Activated naive CD8-positive, alpha-beta T cell treated with anti-CD3 and anti-CD28 coated beads, Interleukin-2, amount 50 U/mL, for 24 hours (primary cell): ENCODE results near the gene EMP1.

Experiments
- ATAC-seq: fragments of 150-1000 bp; cut with Tn5 transposase; one replicate; pipeline ENCODE4 v1.10.0; 2021
- DNase-seq: peaks from one replicate; pipeline ENCODE4 v3.0.0; 2021
- H3K27ac Mint-ChIP-seq: one replicate; pipeline ENCODE4 v1.8.0; 2021; ENCODE audit warnings: mild to moderate bottlenecking, mixed read lengths
- H3K27me3 Mint-ChIP-seq: one replicate; pipeline ENCODE4 v1.8.0; 2021; ENCODE audit warnings: mixed read lengths
- H3K36me3 Mint-ChIP-seq: one replicate; pipeline ENCODE4 v1.8.0; 2021; ENCODE audit warnings: low read depth, mixed read lengths
- H3K4me1 Mint-ChIP-seq: one replicate; pipeline ENCODE4 v1.8.0; 2021; ENCODE audit warnings: mixed read lengths
- H3K4me3 Mint-ChIP-seq: one replicate; pipeline ENCODE4 v1.8.0; 2021; ENCODE audit warnings: mild to moderate bottlenecking, moderate library complexity, mixed read lengths
- H3K9me3 Mint-ChIP-seq: one replicate; pipeline ENCODE4 v1.8.0; 2021; ENCODE audit warnings: mixed read lengths

EMP1 gene

GRCh38 chr12:13198876-13199275 is 2.4 kb downstream of the EMP1 start:
- H3K27ac Mint-ChIP-seq, result no peak overlapping the region
- H3K36me3 Mint-ChIP-seq, result no peaks in the 10 kb centered on the region
- no peak overlapping the region for H3K4me3 Mint-ChIP-seq
- no peak for ATAC-seq
- no peaks in the 10 kb centered on the region for H3K9me3 Mint-ChIP-seq
- peaks cover 37% of the 10 kb centered on the region for H3K4me1 Mint-ChIP-seq
- peaks cover 14% of the 10 kb centered on the region for H3K27me3 Mint-ChIP-seq
- no peak for DNase-seq

GRCh38 chr12:13199592-13199991 is 3.1 kb downstream of the EMP1 start:
- no peak for ATAC-seq
- H3K9me3 Mint-ChIP-seq, result no peaks in the 10 kb centered on the region
- no peak overlapping the region for H3K27ac Mint-ChIP-seq
- no peaks in the 10 kb centered on the region for H3K36me3 Mint-ChIP-seq
- H3K4me1 Mint-ChIP-seq, result peaks cover 37% of the 10 kb centered on the region
- no peak for DNase-seq
- no peak overlapping the region for H3K4me3 Mint-ChIP-seq
- H3K27me3 Mint-ChIP-seq, result peaks cover 14% of the 10 kb centered on the region

- H3K36me3 Mint-ChIP-seq, result no peaks in the 10 kb centered on the region
- no peak overlapping the region for H3K27ac Mint-ChIP-seq
- DNase-seq (no peak), ATAC-seq (no peak)
- H3K4me1 Mint-ChIP-seq, result peaks cover 39% of the 10 kb centered on the region
- peaks cover 14% of the 10 kb centered on the region for H3K27me3 Mint-ChIP-seq
- H3K9me3 Mint-ChIP-seq, result no peaks in the 10 kb centered on the region
- no peak overlapping the region for H3K4me3 Mint-ChIP-seq
These were observed 4.3 kb downstream of the EMP1 start for GRCh38 chr12:13200841-13201240.

GRCh38 chr12:13203034-13203922 is 6.8 kb downstream of the EMP1 start:
- Mint-ChIP-seq H3K27ac (no peak overlapping the region), H3K4me1 (peaks cover 39% of the 10 kb centered on the region), H3K9me3 (no peaks in the 10 kb centered on the region), H3K36me3 (no peaks in the 10 kb centered on the region), H3K27me3 (peaks cover 6% of the 10 kb centered on the region), H3K4me3 (no peak overlapping the region)
- DNase-seq (peak; percentile 24), ATAC-seq (no peak)

GRCh38 chr12:13204428-13204827 is 7.9 kb downstream of the EMP1 start:
- H3K4me1 Mint-ChIP-seq, result peaks cover 48% of the 10 kb centered on the region

GRCh38 chr12:13205809-13206559 is 9.5 kb downstream of the EMP1 start:
- DNase-seq (peak; percentile 57), ATAC-seq (peak; percentile 83)
- Mint-ChIP-seq H3K27me3 (peaks cover 6% of the 10 kb centered on the region), H3K36me3 (no peaks in the 10 kb centered on the region), H3K4me1 (peaks cover 62% of the 10 kb centered on the region), H3K27ac (peak overlapping the region; percentile 86), H3K9me3 (no peaks in the 10 kb centered on the region), H3K4me3 (peak overlapping the region; percentile 42)

More at GRCh38 chr12:13204428-13204827, 7.9 kb downstream of the EMP1 start:
- ATAC-seq, result no peak
- H3K36me3 Mint-ChIP-seq, result no peaks in the 10 kb centered on the region
- no peak for DNase-seq
- no peak overlapping the region for H3K27ac Mint-ChIP-seq
- no peak overlapping the region for H3K4me3 Mint-ChIP-seq
- H3K27me3 Mint-ChIP-seq, result peaks cover 6% of the 10 kb centered on the region
- H3K9me3 Mint-ChIP-seq, result no peaks in the 10 kb centered on the region

- no peaks in the 10 kb centered on the region for H3K36me3 Mint-ChIP-seq
- ATAC-seq (no peak), DNase-seq (no peak)
- peak overlapping the region; percentile 86 for H3K27ac Mint-ChIP-seq
- peaks cover 68% of the 10 kb centered on the region for H3K4me1 Mint-ChIP-seq
- peaks cover 3% of the 10 kb centered on the region for H3K27me3 Mint-ChIP-seq
- H3K9me3 Mint-ChIP-seq, result no peaks in the 10 kb centered on the region
- H3K4me3 Mint-ChIP-seq, result peak overlapping the region; percentile 42
These were observed 10.0 kb downstream of the EMP1 start for GRCh38 chr12:13206560-13206897.

GRCh38 chr12:13208533-13209435 is 12.3 kb downstream of the EMP1 start:
- Mint-ChIP-seq H3K27ac (no peak overlapping the region), H3K9me3 (no peaks in the 10 kb centered on the region), H3K36me3 (no peaks in the 10 kb centered on the region), H3K27me3 (no peaks in the 10 kb centered on the region), H3K4me3 (no peak overlapping the region), H3K4me1 (peaks cover 73% of the 10 kb centered on the region)
- DNase-seq, result no peak
- ATAC-seq, result no peak

- Mint-ChIP-seq H3K27me3 (no peaks in the 10 kb centered on the region), H3K27ac (no peak overlapping the region), H3K36me3 (no peaks in the 10 kb centered on the region), H3K4me3 (no peak overlapping the region), H3K9me3 (no peaks in the 10 kb centered on the region), H3K4me1 (peaks cover 72% of the 10 kb centered on the region)
- no peak for DNase-seq
- ATAC-seq, result no peak
These were observed 13.1 kb downstream of the EMP1 start for GRCh38 chr12:13209436-13210235.

GRCh38 chr12:13210236-13211190 is 14.0 kb downstream of the EMP1 start:
- ATAC-seq, result peak; percentile 34
- peak overlapping the region; percentile 59 for H3K27ac Mint-ChIP-seq
- no peak for DNase-seq
- H3K4me1 Mint-ChIP-seq, result peaks cover 64% of the 10 kb centered on the region
- H3K9me3 Mint-ChIP-seq, result no peaks in the 10 kb centered on the region
- no peaks in the 10 kb centered on the region for H3K27me3 Mint-ChIP-seq
- no peak overlapping the region for H3K4me3 Mint-ChIP-seq
- H3K36me3 Mint-ChIP-seq, result no peaks in the 10 kb centered on the region

- DNase-seq, result no peak
- Mint-ChIP-seq H3K9me3 (no peaks in the 10 kb centered on the region), H3K36me3 (no peaks in the 10 kb centered on the region), H3K27ac (no peak overlapping the region), H3K27me3 (no peaks in the 10 kb centered on the region), H3K4me3 (no peak overlapping the region), H3K4me1 (peaks cover 56% of the 10 kb centered on the region)
- no peak for ATAC-seq
These were observed 14.8 kb downstream of the EMP1 start for GRCh38 chr12:13211191-13211858.

GRCh38 chr12:13211859-13212664 is 15.5 kb downstream of the EMP1 start:
- H3K27me3 Mint-ChIP-seq, result no peaks in the 10 kb centered on the region
- peaks cover 48% of the 10 kb centered on the region for H3K4me1 Mint-ChIP-seq
- no peak overlapping the region for H3K27ac Mint-ChIP-seq
- peak; percentile 68 for DNase-seq
- H3K36me3 Mint-ChIP-seq, result no peaks in the 10 kb centered on the region
- H3K4me3 Mint-ChIP-seq, result no peak overlapping the region
- no peaks in the 10 kb centered on the region for H3K9me3 Mint-ChIP-seq
- no peak for ATAC-seq
